Measurements from ENCODE around the gene PAPPA2. TPM values are rescaled to one million over a fixed set of nuclear protein-coding genes. Genes with fewer than 3 reads are reported as not detected.

The PAPPA2 gene
- total RNA-seq, 1 donor from 2014 or later, result not detected

GRCh38 chr1:176877557-176877956, 414.6 kb downstream of the PAPPA2 start:
- POLR2A ChIA-PET, result no interaction called here
- Mint-ChIP-seq H3K4me3 (no peak overlapping the region), H3K9me3 (no peaks in the 10 kb centered on the region), H3K27ac (no peak overlapping the region), H3K36me3 (ENCODE audit: low read depth) (no peaks in the 10 kb centered on the region), H3K4me1 (no peaks in the 10 kb centered on the region), H3K27me3 (no peaks in the 10 kb centered on the region)
- intact Hi-C loops (cut with micrococcal nuclease), result no loop called here
- ATAC-seq (ENCODE audit: low read depth), result no peak
- DNase-seq, result no peak
- TF ChIP-seq, protein P1, sequence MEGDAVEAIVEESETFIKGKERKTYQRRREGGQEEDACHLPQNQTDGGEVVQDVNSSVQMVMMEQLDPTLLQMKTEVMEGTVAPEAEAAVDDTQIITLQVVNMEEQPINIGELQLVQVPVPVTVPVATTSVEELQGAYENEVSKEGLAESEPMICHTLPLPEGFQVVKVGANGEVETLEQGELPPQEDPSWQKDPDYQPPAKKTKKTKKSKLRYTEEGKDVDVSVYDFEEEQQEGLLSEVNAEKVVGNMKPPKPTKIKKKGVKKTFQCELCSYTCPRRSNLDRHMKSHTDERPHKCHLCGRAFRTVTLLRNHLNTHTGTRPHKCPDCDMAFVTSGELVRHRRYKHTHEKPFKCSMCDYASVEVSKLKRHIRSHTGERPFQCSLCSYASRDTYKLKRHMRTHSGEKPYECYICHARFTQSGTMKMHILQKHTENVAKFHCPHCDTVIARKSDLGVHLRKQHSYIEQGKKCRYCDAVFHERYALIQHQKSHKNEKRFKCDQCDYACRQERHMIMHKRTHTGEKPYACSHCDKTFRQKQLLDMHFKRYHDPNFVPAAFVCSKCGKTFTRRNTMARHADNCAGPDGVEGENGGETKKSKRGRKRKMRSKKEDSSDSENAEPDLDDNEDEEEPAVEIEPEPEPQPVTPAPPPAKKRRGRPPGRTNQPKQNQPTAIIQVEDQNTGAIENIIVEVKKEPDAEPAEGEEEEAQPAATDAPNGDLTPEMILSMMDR (IDR thresholded peaks at IDR 0.05), result no peak
- CTCF ChIA-PET, result no interaction called here

- H3K36me3 Mint-ChIP-seq (ENCODE audit: low read depth), result no peaks in the 10 kb centered on the region
- H3K27ac Mint-ChIP-seq, result no peak overlapping the region
- H3K9me3 Mint-ChIP-seq, result no peaks in the 10 kb centered on the region
- ATAC-seq (ENCODE audit: low read depth) (no peak), DNase-seq (no peak)
- no peak overlapping the region for H3K4me3 Mint-ChIP-seq
- ChIA-PET CTCF (no interaction called here), POLR2A (no interaction called here)
- intact Hi-C loops (cut with micrococcal nuclease), result no loop called here
- no peaks in the 10 kb centered on the region for H3K27me3 Mint-ChIP-seq
- TF ChIP-seq, protein P1 (IDR thresholded peaks at IDR 0.05), result no peak
- H3K4me1 Mint-ChIP-seq, result no peaks in the 10 kb centered on the region
Observed at GRCh38 chr1:176878750-176879536, 416.0 kb downstream of the PAPPA2 start.

DNA sequence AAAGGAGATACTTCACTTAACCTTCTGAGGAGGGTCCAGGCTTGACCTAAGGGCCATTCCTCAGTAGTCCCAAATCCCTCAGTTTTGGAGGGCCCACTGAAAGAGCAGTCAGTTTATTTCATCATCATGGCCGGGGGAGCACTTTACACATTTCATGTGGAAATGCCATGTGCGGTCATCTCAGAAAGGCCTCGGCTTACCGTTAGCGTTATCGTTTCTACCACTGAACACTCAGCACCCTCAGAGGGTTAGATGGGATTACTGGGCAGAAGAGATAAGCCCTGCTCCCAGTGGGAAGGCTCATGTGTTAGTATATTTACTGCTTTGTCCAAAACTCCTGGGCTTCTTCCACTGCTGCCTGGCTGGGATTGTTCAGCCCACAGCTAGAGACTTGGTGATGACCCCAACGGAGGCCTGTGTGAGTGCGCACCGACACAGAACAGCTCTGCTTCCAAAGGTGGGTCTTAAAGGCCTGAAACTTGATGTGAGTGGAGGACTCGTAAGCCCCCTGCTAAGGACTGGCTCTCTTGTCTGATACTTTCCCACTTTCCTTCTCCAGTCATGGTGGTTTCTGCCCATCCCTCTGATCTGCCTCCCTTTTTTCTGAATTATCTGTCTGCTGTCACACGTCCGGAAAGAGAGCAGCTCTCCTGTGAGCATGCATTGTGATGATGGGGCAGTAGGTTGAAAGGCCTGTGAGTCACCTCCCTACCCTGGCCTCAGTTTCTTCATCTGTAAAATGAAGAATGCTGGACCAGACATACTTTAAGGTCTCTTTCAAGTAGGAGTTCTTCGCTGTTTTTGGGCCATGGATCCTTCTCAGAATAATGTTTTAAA, 417.0 kb downstream of the PAPPA2 start:
- CTCF ChIA-PET, result interaction anchor here (1.6 kb wide), 1 partner anchor 1728 kb away, joined by 3 read pairs; no protein-coding TSS in a partner anchor
- Mint-ChIP-seq H3K9me3 (no peaks in the 10 kb centered on the region), H3K36me3 (ENCODE audit: low read depth) (no peaks in the 10 kb centered on the region), H3K27ac (no peak overlapping the region), H3K27me3 (no peaks in the 10 kb centered on the region), H3K4me3 (no peak overlapping the region), H3K4me1 (no peaks in the 10 kb centered on the region)
- TF ChIP-seq, protein P1 (IDR thresholded peaks at IDR 0.05), result no peak
- ATAC-seq (ENCODE audit: low read depth) (no peak), DNase-seq (no peak)
- intact Hi-C loops (cut with micrococcal nuclease), result loop anchor here (2.0 to 5.0 kb wide), 3 partner anchors 321 to 1853 kb away; no protein-coding TSS in a partner anchor
- POLR2A ChIA-PET, result no interaction called here

DNA sequence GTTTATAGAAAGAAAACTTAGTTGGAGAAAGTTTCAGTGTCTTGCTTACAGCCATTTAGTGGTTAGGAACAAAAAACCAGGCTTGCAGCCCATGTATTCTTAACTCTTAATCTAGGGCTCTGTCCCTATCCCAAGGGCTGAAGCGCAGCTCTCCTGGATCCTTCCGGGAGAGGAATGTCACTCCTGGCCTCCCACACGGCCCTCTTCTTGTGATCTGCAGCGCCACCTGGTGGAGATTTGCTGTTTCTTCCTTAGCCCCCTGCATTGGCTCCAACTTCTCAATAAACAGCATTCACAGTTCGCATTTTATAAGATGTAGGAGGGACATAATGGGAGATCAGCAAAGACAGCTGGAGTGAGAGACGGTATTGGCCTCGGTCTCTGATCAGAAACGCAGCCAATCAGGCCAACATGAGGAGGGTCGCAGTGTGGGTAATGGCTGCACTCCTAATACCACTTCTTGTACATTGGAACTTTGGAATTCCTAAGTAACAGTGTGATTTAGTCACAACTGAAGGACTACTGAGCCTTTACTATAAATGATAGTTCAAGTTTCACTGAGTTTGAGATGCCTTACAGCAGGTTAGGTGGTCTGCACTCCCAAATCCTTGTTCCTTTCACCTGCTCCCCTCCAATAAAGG, 418.1 kb downstream of the PAPPA2 start:
- intact Hi-C loops (cut with micrococcal nuclease), result loop anchor here (2.0 to 5.0 kb wide), 3 partner anchors 322 to 1854 kb away; no protein-coding TSS in a partner anchor
- peaks cover 5% of the 10 kb centered on the region for H3K27me3 Mint-ChIP-seq
- TF ChIP-seq, protein P1 (IDR thresholded peaks at IDR 0.05), result peak; percentile 43
- ChIA-PET POLR2A (no interaction called here), CTCF (interaction anchor here (0.5 to 1.6 kb wide), 3 partner anchors 508 to 1729 kb away, joined by 3 read pairs; no protein-coding TSS in a partner anchor)
- no peaks in the 10 kb centered on the region for H3K9me3 Mint-ChIP-seq
- no peak for DNase-seq
- no peak overlapping the region for H3K27ac Mint-ChIP-seq
- ATAC-seq (ENCODE audit: low read depth), result no peak
- no peaks in the 10 kb centered on the region for H3K36me3 Mint-ChIP-seq (ENCODE audit: low read depth)
- H3K4me1 Mint-ChIP-seq, result no peaks in the 10 kb centered on the region
- H3K4me3 Mint-ChIP-seq, result no peak overlapping the region
